SIG-M5 treated with dmso at 0.1 percent for 504 hours (cell line): ENCODE results near the gene MDFI.

ENCODE experiments used
- DNase-seq: peaks from one replicate; lab custom pipeline; 2025; ENCODE audit not compliant: unreplicated experiment; lab: John Stamatoyannopoulos, UW

The MDFI gene

DNA sequence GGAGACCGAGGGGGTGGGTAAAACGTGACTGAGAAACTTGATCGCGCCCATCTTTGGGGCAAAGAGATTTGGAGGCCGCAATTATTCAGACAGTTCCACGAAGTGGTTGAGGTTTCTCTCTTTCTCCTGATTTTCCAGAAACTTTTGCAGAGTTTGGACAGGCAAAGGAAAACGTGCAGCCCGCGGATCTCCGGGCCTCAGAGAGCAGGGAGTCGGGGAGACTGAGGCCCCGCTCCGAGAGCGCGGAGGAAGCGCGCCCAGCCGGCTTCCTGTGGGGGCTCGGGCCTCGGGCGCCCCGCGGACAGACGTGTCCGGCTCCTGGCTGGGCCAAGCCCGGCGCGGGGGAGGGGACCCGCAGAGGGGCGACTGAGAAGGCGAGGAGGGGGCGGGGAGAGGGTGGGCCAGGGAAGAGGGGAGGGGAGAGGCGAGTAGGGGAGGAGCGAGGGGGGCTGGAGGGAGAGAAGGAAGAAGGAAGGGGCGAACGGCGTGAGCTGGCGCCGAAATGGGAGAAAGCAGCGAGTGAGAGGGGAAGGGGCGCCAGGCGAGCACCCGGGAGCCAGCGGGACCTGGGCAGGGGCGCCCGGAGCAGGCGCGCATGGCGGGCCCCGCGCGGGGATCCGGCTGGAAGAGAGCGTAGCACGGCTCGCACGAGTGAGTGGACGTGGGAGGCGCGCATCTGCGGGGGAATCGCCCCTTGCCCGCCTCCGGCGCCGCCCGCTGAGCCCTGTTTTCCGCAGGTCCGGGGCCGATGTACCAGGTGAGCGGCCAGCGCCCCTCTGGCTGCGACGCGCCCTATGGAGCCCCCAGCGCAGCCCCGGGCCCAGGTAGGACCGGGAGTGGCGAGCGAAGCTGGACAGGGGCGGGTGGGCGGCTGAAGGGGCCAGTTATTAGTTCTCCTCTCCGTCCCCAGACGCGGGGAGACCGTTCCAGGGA lies at the start of gene MDFI:
Gene MDFI (plus strand): TSS at position 467 of the 933 bp plus-strand sequence. CDS start 282 bp downstream, at position 749.
- DNase-seq, result no peak

- no peak for DNase-seq
Measured at GRCh38 chr6:41589223-41589622, 49.0 kb upstream of the MDFI start.

GRCh38 chr6:41589636-41590622 lies 48.3 kb upstream of the MDFI start:
- no peak for DNase-seq

DNA sequence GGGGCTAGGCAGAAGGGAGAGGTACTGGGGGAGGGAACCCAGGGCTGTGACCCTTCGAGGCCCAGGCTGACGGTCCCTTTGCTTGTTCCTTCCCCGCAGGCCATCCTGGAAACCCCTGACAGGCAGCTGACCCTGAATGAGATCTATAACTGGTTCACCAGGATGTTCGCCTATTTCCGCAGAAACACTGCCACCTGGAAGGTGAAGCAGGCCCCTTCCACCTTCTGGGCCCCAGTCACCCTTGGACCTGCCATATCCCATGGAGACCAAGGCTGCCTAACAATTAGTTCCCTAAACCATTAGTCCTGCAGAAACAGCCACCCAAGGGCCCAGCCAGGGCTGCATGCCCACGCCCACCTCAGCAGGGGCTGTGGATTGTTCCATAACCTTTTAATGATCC lies 47.1 kb upstream of the MDFI start:
- DNase-seq, result no peak

DNA sequence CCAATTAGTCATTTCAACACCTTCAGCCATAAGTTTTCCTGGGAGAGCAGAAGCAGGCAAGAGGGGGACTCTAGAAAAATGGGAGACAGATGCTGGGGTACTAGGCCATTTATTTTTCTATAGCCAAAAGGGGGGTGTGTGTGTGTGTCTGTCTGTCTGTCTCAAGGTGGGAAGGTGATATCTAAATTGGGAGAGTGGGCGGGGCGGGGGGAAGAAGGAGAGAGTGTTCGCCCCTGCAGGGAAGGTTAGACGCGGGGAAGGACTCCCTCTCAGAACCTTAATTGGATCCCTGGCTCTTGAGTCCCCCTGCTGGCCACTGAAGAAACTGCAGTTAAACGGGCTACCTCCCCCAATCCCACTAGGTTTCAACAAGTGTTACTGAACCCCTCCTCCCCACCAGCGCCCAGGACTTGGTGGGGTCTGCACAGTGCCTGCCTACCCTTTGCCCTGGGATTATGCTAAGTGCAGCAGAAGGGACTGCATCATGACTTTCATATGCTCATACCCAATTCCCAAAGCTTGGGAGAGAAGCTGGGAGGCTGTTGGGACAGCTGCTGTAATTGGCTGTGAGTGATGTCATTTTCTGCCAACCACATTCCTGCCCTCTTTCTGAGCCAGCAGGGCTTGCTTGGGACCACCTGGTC lies 46.3 kb upstream of the MDFI start:
- peak; percentile 61 for DNase-seq

GRCh38 chr6:41593406-41593805 lies 44.9 kb upstream of the MDFI start:
- DNase-seq, result no peak

DNA sequence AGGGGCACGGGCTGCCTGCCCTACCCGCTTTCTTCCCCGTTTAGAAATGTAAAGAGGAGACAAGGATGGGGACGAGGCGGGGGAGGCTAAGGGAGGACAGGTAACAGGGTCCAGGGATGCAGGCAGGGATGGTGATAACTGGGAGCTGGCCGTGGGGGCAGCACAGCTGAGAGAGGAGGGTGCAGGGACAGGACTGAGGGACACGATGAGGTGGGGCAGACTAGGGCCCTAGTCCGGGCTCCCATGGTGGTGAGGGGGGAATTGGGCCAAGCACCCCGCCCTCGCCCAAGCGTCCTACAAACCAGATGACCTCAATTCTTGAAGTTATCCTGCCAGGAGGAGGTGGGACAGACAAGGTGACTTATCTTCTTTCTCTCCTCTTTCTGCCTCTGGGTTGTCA lies 44.4 kb upstream of the MDFI start:
- no peak for DNase-seq

GRCh38 chr6:41594326-41594725 lies 43.9 kb upstream of the MDFI start:
- no peak for DNase-seq

GRCh38 chr6:41594766-41595165 lies 43.5 kb upstream of the MDFI start:
- DNase-seq, result no peak

DNA sequence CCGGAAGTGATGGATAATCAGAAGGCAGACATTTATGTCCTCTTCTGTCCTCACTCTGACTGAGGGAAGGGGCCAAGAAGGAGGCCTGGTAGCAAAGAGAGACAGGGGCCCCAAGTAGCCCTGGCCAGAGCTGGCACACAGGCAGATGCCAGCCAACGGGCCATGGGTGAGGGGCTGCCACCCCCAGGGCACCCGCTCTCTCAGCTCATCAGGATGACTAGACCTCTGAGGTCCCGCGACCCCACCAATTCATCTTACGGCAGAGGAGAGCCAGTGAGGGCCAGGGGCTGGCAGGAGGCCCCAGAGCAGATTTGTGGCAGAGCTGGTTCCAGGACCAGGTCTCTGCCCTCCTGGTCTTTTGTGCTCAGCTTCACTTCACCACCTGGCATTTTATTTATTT lies 43.1 kb upstream of the MDFI start:
- DNase-seq, result no peak

GRCh38 chr6:41596096-41596685 lies 42.1 kb upstream of the MDFI start:
- DNase-seq, result no peak

GRCh38 chr6:41596807-41597206 lies 41.5 kb upstream of the MDFI start:
- no peak for DNase-seq

DNA sequence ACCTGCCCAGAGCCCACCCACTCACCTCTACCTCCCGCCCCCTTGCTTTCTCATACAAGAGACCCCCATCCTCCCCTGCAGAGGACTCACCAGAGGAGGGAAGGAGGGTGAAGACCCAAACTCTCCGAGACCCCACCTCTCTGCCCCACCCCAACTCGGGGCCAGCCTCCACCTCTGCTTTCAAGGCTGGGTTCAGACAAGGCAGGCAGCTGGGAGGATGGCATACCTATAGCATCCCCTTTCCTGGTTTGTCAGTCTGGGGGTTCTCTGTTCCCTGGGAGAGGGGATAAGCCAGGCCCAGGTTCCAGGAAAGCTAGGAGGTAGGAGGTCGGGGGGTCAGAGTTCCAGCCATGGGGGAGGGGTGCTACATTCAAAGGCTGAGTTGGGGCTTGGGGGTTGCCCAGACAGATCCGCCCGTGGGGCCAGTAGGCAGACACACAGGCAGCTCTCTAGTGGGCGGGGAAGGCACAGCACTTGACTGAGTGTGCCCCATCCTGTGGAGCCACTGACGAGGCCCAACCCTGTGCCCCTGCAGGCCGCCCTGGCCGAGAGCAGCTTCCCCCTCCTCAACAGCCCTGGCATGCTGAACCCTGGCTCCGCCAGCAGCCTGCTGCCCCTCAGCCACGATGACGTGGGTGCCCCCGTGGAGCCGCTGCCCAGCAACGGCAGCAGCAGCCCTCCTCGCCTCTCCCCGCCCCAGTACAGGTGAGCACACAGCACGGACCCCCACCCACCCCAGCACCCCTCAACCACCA lies 40.8 kb upstream of the MDFI start:
- DNase-seq, result no peak

DNA sequence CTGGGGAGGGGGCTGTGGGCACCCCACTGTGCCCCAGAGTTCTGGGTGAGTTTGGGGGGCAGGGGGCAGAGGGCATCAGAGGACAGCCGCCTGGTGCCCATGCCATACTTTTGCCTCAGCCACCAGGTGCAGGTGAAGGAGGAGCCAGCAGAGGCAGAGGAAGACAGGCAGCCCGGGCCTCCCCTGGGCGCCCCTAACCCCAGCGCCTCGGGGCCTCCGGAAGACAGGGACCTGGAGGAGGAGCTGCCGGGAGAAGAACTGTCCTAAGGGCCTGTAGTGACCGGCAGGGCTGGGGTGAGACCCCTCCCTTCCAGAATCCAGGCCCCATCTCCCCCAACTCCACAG lies 39.6 kb upstream of the MDFI start:
- no peak for DNase-seq

DNA sequence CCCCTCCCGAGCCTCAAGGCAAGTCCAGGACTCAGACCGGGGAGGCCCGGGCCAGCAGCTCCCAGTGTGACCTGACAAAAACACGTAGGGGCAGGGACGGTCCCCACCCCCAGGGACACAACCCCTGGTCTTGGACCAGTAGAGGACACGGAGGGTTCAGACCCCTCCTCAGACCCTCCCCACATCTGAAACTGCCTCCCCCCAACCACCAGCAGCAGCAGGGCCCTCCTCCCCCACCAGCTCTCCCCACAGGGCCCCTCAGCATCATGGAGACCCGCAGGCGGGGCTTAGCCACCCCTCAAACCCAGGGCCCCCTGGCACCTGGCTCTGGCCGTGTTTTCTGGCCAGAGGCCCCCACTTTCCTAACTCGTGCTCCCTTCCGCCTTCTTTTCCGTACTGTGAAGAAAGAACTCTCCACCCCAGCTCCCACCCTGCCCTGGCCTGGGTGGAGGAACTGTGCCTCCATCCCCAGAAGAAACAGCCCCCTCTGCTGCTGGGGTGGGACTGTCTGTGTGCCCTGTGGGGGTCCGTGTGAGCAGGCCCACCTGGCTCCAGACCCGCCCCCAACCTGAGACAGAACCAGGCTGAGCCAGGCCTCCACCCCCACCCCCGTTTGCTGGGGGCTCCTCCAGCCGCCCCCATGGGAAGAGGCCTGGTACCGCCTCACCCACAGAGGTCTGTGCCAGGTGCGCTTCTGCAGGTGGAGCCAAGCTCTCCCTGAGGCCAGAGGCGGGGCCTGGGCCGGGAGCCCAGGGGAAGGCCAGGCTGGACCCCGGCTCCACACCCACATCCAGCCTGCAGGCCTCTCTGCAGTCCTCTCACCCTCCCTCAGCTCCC lies 39.0 kb upstream of the MDFI start:
- DNase-seq, result no peak

- DNase-seq, result no peak
Measured at GRCh38 chr6:41599852-41600445, 38.3 kb upstream of the MDFI start.

DNA sequence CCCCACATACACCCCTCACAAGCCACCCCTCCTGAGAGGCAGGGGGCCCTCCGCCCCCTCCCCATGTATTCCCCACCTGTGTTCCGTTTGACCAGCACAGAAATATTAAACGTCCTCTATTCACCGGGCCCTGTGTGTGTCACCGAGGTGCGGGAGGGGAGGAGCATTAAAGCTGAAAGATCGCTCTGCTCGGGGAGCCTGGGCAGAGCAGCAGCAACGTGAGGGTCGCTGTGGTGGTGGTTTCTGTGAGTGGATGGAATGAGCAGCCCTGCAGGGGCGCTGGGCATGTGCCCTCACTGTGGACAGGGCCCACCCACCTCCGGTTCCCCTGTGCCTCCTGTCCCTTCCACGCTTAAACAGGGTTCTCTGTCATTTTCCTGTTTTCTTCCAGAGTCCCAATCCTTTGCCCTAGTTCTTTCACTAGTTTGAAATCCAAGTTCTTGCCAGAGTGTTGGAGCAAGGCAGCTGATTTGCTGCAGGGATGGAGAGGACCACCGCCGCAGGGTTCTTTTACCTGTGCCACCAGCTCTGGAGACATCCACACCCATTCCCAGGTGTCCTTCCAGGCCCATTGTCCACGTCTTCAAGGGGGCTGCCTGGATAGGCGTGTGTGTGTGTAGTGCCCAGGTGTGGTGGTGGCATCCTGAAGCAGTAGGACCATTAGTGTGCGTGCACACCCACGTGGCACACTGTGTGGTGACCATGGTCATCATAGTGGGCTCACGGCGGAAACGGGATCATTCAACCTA lies 37.6 kb upstream of the MDFI start:
- no peak for DNase-seq

DNA sequence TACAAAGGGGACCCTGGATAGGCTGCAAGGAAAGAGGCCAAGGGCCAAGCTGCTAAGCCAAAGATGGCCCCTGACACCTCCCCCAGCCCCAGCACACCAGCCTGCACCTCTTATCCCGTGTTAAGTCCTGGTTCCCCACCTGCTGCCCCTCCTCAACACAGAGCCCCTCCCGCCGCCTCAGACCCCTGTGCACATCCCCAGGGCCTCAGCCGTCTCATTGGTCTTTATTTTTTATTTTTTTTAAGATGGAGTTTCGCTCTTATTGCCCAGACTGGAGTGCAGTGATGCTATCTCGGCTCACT lies 37.1 kb upstream of the MDFI start:
- DNase-seq, result no peak

DNA sequence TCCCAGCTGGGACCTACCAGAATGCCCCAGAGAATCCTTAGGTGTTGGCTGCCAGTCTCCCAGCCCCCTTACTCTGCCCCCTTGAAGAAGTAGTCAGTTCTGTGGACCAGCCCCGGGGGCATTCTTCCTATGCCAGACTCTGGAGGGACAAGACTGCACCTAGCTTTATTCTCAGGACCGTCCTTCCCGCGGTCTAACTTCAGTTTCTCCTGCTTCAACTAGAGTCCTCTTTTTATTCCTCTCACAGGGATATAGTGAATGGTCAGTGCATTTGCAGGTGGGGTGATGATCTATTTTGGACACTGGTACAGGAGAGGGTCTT lies 35.9 kb upstream of the MDFI start:
- DNase-seq, result no peak
